HG02610 (cell line): Measurements from ENCODE around the gene MATK.

Experiments
- ATAC-seq: cut with Tn5 transposase; IDR thresholded peaks from one replicate; pipeline ENCODE4 v1.9.1; 2021; ENCODE audit warnings: mild to moderate bottlenecking, moderate library complexity; ENCODE audit not compliant: unreplicated experiment

The MATK gene, protein sequence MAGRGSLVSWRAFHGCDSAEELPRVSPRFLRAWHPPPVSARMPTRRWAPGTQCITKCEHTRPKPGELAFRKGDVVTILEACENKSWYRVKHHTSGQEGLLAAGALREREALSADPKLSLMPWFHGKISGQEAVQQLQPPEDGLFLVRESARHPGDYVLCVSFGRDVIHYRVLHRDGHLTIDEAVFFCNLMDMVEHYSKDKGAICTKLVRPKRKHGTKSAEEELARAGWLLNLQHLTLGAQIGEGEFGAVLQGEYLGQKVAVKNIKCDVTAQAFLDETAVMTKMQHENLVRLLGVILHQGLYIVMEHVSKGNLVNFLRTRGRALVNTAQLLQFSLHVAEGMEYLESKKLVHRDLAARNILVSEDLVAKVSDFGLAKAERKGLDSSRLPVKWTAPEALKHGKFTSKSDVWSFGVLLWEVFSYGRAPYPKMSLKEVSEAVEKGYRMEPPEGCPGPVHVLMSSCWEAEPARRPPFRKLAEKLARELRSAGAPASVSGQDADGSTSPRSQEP

DNA sequence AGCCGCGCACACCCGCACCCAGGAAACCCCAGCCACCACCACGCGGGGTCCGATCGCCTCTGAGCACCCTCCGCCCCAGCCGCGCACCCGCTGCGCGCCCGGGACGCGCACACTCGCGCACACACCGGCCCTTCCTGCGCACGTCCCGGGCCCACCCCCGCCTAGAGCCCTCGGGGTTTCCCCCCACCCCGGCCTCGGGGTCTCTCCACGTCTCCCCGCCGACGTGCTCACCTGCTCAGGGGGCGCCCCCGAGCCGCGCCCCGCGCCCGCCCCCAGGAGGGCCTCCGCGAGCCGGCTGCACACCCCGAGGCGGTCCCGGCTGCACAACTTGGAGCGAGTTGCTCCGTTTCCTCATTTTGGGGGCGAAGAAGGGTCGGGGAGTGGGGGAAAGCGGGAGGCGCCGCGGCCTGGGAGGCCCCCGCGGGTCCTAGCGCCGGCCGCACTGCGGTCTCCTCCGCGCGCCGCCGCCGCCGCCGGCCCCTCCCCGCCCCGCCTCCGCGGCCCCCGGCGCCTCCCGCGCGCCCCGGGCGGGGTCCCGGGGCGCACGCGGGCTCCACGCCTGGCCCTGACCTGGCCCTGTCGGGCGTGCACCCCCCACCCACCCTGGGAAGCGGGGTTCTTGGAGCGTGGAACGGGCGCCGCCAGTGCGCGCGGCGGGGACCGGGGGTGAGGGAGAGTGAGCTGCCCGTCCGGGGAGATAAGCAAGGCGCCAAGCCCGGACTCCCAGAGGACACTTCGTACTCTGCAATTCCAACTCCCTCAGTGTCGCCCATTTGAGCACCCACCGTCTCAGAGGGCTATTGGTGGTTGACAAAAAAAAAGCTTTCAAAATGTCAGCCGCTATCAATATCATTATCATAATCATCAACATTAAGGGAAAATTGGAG is at the start of gene MATK:
MATK (minus strand) TSS at position 444 of the 887 bp plus-strand sequence. CDS start 1,246 bp downstream, outside the sequence.
- ATAC-seq = no peak

DNA sequence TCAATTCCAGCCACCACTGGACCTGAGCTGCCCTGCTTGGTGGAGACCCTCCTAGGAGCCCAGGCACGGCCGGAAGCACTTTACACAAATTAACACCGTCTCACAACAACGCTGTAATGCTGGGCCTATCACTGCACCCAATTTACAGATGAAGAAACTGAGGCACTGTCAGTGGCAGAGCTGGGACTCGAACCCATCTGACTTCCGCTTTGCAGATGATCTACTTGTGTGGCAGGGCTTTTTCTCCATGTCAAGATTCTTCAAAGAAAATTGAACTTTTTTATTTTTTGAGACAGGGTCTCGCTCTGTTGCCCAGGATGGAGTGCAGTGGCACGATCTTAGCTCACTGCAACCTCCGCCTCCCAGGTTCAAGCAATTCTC is 48.9 kb upstream of the MATK start:
- no peak for ATAC-seq

DNA sequence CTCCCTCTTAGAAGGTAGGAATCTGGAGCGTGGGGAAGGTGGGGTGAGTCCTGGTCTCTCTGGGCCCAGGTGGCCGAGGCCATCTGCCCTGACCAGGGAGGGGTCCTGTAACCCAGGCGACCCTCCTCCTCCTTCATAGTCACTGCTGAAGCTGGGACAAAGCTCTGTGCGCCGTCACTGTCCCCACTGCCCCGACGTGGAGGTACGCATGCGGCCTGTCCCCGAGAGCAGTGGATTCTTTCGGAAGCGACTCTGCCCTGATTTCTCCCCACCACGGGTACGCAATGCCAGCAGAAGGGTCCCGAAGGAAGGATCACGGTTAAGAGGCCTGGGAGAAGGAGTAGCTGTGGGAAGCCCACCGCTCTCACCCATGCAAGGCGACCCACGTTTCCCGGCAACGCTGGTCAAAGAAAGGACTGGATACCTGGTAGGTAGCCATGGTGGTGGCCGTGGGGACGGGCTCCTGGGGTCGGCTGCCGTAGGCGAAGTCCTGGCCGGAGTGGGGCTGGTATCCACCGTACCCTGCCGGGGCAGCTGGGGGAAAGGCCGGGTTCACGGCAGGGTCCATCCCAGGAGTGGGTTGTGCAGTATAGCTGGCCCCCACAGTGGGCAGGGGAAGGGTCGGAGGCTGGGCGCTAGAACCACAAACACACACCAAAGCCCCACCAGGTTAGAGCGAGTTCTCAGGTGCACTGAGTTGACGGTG is 48.3 kb upstream of the MATK start:
- ATAC-seq = no peak

DNA sequence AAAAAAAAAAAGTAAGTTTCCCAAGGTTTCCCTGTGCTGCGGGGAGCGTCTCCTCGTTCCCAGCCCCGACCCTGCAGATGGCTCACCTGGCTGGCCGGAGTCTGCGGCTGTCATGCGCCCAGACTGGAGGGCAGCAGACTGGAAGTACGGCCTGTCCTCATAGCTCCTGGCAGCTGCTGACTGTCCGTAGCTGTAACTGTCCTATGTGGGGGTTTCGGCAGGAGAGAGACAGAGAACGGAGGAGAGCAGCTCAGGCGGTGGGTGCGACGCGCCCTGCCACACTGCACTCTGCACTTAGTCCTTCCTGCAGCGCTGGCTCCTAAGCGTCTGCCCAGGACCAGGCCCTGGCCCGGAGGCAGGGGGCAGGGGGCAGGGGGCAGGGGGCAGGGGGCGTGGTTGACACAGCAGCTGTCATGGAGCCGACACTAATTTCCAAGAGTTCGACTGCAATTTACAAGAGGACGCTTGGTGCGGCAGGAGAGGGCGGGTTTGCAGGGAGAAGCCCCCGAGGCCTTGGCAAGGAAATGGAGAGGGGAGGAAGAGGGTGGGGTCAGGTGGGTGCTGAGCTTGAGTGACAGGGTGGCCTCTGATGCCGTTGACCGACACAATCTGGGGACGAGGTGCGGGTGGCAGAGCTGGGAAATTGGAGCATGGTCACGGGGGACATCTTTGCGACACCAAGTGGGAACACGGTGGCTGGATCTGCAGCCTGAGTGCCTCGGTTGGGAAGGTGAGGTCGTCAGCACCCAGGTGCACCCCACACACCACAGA is 47.6 kb upstream of the MATK start:
- ATAC-seq = no peak

DNA sequence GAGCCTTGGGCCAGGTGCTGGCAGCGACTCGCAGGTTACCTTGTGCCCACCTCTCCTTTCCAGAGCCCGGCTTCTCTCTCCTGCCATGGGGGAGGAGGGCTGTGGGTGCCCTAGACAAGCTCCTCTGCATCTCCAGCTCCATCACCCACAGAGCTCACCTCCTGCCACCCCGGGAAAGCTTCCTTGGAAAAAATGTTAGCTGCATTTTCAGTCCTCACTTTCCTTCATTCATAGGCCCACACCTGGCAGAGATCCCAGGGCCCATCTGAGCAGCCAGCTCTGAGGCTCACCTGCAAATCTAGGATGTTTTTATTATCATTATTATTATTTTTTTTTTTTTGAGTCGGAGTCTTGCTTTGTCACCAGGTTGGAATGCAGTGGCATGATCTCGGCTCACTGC is 45.8 kb upstream of the MATK start:
- no peak for ATAC-seq

DNA sequence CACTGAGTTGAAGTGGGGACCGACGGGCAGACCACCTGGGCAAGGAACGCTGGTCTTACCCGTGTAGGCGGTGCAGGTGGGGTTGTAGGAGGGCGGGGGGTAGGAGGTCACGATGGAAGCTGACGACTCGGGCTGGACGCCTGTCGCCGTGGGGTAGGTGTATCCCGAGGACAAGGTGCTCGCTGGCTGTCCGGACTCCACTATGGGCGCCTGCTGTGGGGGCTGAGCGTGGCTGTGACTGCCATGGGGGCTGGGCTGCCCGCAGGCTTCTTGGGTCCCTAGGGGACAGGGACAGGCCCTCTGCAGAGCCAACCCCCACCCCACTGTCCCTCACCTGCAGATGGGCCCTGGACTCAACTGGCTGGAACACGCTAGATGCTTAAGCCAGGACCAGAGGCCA is 45.4 kb upstream of the MATK start:
- ATAC-seq = no peak

DNA sequence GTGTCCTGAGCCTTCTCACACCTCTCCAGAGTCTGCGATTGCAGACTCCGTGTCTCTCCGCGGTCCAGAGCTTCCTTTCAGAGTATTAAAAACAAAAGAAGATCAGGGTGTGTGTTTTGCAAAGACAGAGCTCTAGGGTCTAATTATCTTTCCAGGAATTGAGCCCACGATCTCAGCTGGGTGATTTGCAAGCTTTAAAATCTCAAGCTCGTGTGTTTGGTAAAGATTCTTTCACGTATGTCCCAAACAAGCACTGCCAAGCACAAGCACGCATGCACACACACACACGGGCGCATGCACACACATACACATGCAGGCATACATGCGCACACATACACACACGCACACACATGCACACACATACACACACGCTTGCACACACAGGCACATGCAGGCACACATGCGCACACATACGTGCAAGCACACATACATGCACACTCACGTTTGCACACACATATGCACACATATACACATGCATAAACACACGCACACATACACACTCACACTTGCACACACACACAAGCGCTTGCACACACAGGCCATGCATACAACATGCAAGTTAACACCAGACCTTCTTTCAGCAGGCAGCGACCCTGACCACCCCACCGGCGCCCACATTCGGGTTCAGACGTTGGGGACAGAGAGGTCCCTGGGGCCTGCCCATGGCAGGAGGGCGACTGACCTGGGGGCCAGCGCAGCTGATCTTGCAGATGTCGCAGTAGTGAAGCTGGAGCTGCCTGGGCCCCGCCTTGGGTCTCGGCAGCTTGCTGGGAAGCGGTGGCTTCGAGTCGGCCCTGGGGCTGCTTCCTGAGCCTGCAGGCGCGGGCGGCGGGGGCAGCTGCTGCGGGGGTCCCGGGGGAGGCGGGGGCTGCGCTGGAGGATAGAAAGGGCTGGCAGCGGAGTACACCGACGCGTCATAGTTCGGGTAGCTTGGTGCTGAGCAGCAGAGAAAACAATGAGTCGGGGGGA is 44.7 kb upstream of the MATK start:
- ATAC-seq = no peak

DNA sequence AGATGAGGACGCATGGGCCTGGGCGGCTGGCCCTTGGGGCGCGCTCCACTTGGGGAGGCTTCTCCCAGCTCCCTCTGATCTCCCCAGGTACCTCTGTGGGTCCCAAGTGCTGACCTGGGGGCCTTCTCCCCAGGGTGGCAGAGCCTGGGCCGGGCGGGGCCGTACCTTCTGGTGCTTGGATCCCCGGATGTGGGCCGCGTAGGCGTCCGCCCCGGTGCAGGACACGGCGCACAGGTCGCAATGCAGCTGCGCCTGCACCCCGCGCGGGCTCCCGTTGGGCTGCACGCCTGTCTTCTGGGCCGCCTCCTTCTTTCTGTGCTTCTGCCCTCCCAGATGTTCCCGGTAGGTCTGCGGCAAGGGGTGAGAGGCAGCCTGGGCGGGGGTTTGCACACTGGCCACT is 41.1 kb upstream of the MATK start:
- no peak for ATAC-seq

DNA sequence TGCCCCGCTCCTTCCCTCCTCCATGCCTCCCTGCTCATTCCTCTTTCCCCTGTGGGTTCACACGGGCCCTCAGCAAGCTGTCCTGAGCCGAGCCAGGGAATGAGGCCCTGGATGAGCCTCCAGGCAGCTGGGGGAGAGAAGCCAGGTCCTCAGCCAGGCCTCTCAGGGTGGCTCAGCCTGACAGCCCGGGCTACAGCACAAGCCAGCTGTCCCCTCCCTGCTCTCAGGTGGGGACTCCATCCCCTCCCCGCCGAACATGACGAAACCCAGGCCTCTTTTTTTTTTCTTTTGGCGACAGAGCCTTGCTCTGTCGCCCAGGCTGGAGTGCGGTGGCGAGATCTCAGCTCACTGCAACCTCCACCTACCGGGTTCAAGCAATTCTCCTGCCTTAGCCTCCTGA is 40.0 kb upstream of the MATK start:
- no peak for ATAC-seq

DNA sequence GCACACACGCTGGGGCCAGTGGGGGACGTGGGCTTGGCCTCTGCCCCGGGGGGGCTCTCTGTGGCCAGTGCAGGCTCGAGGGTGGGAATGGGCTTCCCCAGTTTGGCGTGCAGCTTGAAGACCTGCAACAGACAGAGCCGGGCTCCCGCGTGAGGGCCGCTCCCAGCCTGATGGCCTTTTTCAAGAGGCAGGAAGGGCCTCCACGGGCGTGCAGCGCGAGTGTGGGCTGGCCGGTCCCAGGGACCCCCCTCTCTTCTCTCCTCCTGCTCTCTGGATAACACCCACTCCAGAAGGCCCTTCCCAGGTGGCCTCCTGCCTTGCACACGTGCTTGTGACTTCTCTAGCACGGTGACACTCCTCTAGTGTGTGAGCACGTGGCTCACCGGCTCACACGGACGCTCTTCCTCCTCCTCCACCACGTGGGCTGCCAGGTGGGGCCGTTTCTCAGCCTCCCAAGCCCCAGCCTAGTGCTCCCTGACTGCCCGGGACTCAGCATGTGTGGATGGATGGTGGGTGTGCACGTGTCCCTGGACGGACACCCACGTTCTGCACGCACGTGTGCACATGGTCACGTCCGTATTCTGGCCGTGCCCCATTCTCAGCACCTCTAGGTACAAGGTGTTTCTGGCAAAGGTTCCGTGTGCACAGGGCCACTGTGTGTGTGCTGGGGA is 39.2 kb upstream of the MATK start:
- no peak for ATAC-seq

DNA sequence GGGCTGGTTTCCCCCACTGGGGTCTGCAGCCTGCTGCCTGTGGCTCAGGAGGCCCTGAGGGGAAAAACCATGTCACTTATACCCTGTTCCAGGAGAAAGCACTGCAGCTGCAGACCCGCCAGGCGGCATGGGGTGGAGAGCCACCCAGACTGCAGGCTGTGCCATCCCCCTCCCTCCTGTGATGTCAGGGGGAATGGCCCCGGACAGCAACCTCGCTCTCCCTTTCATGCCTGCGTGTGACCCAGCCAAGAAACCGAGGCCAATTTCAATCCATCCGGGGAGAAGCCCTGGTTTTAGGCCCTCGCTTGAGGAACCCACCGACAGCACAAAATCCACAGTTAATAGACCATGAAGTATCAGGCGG is 37.2 kb upstream of the MATK start:
- ATAC-seq = no peak

DNA sequence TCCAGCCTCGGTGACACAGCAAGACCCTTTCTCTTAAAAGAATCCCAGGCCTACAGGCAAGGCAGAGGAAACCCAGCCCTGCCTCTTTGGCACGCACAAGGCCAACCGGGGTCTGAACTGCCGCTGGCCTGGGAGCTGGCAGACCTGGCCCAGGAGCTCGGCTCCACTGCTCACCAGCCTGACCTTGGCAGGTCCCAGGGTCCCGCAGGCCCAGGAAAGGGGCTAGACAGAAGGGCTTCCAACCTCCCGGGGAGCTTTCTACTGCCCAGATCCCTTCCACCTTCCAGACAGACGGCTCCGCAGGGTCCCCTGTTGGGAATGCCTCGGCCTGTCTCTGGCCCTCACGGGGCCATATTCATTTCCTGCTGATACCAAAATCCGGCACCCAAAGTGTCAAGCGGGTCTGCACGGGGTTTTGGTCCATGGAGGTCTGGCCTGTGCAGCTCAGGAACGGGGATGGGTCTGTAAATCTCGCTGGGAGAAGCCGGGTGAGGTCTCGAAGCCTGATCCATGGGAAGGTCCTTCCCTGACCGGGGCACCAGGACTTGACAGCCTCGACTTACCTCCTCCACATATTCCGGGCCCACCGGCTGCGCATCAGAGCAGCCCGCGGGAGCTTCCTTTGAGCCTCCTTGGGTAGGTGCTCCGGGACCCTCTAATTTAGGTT is 36.6 kb upstream of the MATK start:
- ATAC-seq = no peak

DNA sequence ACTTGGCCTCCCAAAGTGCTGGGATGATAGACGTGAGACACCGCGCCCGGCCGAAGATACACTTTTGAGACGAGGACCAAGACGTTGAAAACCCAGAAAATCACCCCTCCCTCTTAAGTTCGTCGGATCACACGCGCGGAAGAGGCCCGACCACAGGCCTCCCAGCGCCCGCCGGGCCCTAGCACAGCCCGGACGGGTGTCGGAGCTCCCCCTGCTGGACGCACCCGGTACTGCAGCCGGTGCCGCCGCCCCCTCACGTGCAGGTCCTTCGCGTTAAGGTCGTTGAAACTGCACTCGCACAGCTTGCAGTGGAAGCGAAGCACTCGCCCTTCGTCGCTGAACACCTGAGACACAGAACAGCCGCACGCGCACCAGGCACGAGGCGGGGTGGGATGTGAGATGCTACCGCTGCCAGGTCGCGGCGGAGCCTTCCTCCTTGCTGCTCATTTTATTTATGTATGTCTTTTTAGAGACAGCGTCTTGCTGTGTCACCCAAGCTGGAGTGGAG is 35.7 kb upstream of the MATK start:
- no peak for ATAC-seq

DNA sequence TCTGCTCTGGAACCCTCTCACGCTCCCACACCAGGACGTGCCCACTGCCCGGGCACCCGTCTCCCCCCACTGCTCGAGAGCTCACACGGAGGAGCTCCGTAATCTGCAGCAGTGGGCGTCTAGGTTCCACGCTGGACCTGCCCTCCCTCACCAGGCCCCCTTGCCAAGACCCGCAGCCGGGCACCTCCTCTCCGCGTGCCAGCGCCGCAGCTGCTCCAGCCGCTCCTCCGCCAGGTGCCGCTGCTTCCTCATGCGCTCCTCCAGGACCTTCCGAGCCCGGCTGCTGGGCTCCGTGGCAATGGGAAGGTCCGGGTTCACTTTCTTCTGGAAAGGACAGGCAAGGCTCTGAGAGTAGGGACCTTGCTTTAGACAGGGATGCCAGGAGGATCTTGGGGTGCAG is 35.0 kb upstream of the MATK start:
- ATAC-seq = no peak

DNA sequence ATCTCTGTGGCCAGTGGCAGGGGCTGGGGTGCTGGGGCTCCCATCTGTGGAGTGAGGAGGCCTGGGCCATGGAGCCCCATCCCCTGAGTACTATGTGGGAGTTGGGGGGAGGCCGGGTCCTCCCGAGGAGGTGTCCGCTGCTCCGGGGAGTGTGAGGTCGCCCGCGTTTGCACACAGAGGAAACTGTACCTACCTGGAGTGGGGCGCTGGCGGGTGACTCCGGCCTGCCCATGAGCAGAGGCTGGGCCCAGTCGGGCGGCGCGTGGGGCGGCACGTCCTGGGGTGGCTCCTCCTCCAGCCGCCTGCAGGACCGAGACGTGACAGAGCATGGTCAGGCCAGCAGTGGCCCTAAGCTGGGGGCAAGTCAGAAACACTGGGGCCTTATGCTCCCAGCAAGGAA is 33.8 kb upstream of the MATK start:
- ATAC-seq = no peak

DNA sequence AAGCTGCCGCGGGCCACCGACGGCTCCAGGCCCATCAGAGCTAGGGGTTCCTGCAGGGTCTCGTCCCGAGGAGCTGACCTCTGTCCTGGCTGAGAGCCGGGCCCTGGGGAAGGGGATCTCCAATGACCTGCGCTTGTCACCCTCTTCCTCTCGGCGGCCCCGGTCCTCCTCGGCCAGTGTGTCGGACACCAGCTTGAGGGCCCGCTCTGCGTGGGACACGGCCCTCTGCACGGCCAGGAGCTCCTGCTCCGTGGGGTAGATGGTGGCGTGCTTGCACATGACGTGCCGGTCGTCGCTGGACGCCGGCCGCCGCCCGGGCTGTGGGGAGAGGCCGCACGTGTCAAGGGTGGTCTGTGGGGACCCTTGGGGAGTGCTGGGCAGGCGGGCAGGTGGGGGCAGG is 32.7 kb upstream of the MATK start:
- ATAC-seq = no peak

DNA sequence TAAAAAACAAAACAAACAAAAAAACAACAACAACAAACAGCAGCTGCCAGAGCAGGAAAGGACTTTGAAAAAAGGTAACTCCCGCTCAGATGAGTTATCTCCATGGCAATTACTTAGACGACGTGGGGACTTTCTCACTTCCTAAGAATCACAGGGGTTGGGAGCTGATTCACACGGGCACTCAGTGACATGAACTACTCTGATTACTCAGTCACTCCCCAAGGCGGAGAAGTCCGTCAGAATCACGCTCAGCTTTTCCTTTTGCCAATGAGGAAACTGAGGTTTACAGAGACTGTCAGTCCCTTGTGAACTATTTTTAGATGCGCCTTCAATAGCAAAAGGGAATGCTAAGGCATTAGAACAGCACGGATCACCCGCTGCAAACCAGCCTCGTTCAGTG is 32.3 kb upstream of the MATK start:
- ATAC-seq = no peak

DNA sequence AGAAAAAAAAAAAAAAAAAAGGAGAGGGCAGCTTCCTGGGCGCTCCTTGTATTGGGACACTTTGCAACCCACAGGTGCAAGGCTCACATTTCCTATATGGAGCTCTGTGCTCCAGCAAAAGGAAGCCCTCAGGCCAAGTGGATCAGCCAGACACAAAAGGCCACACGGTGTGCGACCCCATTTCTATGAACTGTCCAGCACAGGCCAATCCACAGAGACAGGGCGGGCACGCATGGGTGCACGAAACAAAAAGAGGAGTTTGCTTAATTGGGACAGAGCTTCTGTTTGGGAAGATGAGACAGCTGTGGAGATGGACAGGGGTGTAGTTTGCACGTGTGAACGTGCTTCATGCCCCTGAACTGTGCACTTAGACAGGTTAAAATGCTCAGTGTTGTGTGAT is 31.6 kb upstream of the MATK start:
- ATAC-seq = no peak
